H1 (cell line): ENCODE results near the gene ARHGEF6. TPM values are rescaled to one million over a fixed set of nuclear protein-coding genes. Genes with fewer than 3 reads are reported as not detected.

Source experiments
- CREB1 ChIP-seq: IDR thresholded peaks from 2 replicates; pipeline ENCODE4 v1.6.1; 2012; ENCODE audit warnings: inconsistent platforms
- JUN ChIP-seq: IDR thresholded peaks from 2 replicates; pipeline ENCODE4 v1.6.1; 2011; ENCODE audit warnings: low read depth, mild to moderate bottlenecking, improper control_type of control experiment, low read length
- NRF1 ChIP-seq: IDR thresholded peaks from 2 replicates; pipeline ENCODE4 v1.6.1; 2011; ENCODE audit warnings: mild to moderate bottlenecking, low read depth, low read length, improper control_type of control experiment
- ZNF274 ChIP-seq: IDR thresholded peaks from 2 replicates; pipeline ENCODE4 v1.7.0; 2012; ENCODE audit warnings: low read length, borderline replicate concordance; ENCODE audit errors: extremely low read depth
- polyA plus RNA-seq, 7 experiments: library from polyadenylated mRNA; depleted of rRNA in 3 of 7; stranded (reverse) in 5 of 7; unstranded in 2 of 7; fragments of >200 nt in 5 of 7; fragments of 200-250 nt in 2 of 7; gene quantifications; 1 replicate in 5 of 7; 2 replicates in 1 of 7; 4 replicates in 1 of 7; pipeline versions ENCODE4 v1.2.1 to v1.2.3, GENCODE V29; 2011 to 2013; ENCODE audit warnings: missing spikeins in 2 of 7, mixed read lengths in 2 of 7
- total RNA-seq: library from RNA; stranded (reverse); fragmentation: NEBNext Ultra II Directional; extraction: Animal tissue kit (Norgen Biotek cat#: 25700); gene quantifications from 2 replicates; pipeline ENCODE4 v1.2.1, GENCODE V29; 2021

The ARHGEF6 gene
- total and polyA plus RNA-seq, 2 of the 8 experiments (the other 6 are each of a cell fraction or from before 2014, with no cell fraction given) = 3.6 to 3.7 TPM

DNA sequence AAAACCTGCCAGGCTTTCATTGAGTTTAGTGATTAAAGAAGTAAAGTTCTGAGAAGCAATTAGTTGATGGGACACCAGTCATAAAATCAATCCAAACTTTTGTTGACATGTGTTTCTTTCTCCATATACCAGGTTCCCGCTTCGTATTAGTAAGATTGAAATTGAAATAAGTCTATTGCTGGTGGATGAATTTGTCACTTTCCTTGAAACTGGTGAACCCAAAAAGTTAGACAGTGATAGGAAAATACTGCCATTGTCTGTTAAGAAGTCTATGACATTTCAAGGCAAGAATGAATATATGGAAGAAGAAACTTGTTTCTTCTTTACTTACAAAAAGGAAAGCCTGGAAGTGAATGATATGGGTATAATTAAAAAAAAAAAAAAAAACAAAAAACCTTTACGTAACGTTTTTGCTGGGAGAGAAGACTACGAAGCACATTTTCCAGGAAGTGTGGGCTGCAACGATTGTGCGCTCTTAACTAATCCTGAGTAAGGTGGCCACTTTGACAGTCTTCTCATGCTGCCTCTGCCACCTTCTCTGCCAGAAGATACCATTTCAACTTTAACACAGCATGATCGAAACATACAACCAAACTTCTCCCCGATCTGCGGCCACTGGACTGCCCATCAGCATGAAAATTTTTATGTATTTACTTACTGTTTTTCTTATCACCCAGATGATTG is 132.9 kb downstream of the ARHGEF6 start, which contains the start of gene CD40LG (continued):
- TF ChIP-seq CREB1 (no peak), ZNF274 (no peak), NRF1 (no peak), JUN (no peak)
